NCI-H1417 (cell line): Measurements from ENCODE around the gene EPHA10.

Experiments
- DNase-seq, 3 experiments: peaks; one replicate each; lab custom pipeline; 2025; lab: John Stamatoyannopoulos, UW

Gene EPHA10

GRCh38 chr1:37734629-37735591 is 30.0 kb downstream of the EPHA10 start:
- no peak for DNase-seq

- DNase-seq: no peak
Observed at GRCh38 chr1:37732111-37732780, 32.7 kb downstream of the EPHA10 start.

GRCh38 chr1:37731312-37732019 is 33.5 kb downstream of the EPHA10 start:
- no peak for DNase-seq

GRCh38 chr1:37730376-37730775 is 34.5 kb downstream of the EPHA10 start:
- no peak for DNase-seq

GRCh38 chr1:37728416-37728815 is 36.5 kb downstream of the EPHA10 start:
- no peak for DNase-seq

DNA sequence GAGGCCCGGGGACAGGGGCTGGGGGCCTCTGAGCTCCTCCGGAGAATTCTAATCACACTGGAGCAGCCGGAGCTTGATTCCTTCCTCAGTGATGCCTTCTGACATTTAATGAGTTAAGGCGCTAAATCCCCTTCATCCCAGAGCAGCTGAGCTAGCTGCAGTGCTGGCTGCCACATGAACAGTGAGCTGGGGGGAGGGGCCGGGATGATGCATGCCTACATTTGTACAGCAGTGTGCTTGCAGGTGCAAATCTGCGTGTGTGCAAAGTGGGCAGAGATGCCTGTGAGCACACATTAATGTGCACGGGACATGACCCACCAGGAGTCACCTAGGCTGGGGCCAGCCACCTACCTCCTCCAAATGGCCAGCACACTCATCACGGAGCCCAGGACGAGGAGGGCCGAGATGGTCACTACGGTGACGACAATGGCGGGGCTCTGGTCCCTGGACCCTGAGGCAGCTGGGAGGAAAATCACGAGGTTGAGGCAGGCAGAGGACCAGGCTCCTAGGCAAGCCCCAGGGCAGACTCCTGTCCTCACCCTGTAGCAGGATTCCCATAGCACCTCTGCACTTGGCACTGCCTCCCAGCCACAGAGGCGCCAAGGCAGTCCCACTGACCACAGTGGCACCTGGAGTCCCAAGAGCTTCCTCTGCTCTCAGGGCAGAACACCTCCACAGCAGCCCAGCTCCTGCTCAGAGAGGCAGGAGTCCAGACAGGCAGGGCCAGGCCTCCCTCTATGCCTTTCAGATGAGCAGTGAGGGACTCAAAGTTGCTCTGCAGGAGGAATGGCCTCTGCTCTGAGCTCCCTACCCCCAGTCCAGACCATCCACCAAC is 38.0 kb downstream of the EPHA10 start:
- no peak for DNase-seq

DNA sequence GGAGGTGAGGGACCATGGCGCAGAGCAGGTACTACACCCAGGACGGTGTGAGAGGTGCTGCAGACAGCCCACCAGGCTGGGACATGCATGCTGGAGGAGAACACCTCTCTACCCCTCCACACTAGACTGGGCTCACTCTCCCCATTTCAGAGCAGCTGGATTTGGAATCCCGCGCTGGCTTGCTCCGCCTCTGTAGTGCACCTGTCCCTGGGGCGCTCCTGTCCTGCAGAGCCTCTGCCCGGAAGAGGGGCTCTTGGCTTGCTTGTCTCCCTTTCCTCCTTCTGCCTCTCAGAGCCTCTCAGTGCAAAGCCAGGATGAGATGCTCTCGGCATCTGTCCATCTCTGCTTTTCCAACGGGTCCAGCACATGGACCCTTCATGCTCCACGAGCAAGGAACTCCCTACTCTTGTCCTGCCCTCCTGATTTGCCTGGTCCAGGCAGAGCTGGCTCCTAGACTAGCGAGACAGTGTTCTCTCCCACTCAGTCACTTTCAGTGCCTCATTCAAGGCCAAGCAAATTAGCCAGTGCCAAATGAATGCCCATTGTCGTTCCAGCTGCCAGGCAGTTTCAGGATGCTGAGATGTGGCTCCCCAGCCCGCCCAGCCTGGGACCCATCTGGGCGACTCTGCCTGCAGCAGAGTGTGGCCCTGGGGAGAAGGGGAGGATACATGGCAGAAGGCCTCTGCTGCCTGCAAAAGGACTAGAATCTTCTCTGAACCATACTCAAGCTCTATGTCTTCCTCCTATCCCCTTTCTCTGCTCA is 38.9 kb downstream of the EPHA10 start:
- no peak for DNase-seq

DNA sequence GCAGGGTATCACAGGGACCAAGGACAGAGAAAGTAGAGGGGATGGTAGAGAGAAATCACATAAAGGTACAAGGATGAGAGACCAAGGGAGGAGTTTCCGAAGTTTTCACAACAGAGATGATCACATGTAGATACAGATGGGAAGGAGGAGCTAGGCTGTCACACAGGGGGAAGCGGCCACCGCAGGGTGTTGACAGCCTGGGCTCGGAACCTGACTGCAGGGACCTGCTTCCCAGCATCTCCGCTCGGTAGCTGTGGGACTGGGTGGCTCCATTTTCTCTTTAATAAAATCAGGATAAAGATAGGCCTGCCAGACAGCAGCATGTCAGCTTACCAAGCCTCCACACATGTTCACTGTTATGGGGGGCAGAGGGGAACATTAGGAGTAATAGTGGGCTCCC is 40.3 kb downstream of the EPHA10 start:
- no peak for DNase-seq

GRCh38 chr1:37723390-37724078 is 41.4 kb downstream of the EPHA10 start:
- no peak for DNase-seq

- DNase-seq: no peak
Observed at GRCh38 chr1:37723072-37723389, 41.9 kb downstream of the EPHA10 start.

DNA sequence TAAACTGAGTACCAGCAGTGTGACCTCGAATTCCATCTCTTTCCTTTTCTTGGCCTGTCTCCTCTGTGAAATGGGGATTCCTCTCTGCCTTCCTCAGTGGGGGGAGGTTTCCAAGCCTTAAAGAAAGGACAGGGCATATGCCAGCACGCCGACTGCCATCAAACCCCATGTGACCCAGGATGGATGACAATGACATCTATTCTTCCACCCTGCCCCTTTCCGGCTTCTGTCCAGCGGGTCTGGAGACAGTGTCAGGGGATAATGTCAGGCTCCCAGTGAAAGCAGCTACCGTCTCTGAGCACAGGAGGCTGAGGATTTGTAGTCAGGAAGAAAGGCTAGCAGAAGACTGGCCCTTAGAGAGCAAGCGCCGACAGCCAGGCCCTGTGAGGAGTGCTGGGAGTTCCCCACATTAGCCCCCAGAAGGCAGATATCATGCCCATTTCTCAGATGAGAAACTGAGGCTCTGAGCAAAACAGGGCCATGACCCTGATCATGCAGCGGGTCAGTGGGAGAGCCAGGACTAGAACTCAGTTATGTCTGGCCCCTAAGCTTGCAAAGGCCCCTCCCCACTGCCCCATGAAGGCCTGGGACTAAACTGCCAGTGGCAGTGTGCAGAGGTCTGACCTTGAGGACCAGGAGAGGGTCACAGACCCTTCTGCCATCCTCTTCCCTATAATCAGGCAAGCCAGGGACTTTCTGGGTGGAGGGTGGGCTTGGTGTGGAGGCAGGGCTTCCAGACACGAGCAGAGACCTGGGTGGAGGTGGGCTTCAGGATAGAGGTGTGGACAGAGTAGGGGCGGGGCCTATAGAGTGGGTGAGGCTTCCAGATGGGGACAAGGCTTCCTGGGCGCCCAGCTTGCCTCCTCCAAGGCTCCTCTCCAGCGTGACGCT is 42.5 kb downstream of the EPHA10 start:
- no peak for DNase-seq

DNA sequence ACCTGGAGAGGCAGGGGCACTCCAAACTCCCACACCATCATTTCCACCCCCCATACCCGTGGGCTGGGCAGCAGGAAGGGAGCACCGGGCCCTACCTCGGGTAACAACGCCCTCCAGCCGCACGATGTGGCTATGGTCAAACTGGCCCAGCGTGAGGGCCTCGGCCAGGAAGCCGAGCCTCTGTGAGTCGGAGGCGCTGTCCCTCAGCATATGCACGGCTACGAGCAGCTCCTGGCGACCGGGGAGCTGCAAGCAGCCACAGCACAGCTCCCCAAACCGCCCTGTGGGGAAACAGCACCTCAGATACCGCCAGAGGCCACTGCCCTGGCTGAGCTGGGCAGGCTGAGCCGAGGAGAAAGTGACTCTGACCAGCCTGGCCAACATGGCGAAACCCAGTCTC is 43.4 kb downstream of the EPHA10 start:
- no peak for DNase-seq

DNA sequence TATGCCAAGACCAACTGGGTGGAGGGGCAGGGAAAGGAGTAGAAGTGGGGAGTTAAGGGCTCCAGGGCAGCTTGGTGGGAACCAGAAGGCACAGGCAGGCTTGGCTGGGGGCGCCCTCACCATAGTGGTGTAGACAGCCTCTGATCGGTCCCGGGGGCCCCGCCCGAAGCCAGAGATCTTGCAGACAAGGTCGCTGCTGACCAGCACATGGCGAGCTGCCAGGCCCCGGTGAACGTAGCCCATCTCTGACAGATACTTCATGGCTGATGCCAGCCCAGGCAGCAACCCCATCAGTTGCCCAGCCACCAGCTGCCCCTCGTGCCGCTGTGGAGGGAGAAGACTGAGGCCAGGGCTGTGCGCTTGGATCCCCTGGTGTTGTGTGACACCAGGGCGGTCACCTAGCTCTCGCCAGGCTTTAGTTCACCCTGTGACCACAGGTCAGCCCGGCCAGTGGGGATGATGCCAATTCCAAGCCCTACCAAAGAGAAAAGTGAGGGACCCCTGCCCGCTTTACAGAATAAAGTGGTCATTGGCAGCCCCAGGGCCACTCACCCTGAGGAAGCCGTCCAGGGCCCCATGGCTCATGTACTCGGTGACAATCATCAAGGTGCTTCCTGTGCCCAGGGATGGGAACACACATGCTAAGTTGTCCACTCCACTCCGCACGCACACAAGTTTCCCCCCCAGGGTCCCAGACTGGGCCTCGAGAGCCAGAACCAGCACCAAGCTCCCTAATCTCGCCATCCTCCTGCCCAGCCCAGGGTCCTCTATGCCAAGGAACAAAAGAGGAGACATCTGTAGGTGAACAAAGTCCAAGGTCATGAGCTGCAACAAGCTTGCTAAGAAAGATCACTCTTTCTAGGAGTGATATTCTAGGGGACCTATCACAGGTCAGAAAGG is 44.4 kb downstream of the EPHA10 start:
- DNase-seq: no peak

DNA sequence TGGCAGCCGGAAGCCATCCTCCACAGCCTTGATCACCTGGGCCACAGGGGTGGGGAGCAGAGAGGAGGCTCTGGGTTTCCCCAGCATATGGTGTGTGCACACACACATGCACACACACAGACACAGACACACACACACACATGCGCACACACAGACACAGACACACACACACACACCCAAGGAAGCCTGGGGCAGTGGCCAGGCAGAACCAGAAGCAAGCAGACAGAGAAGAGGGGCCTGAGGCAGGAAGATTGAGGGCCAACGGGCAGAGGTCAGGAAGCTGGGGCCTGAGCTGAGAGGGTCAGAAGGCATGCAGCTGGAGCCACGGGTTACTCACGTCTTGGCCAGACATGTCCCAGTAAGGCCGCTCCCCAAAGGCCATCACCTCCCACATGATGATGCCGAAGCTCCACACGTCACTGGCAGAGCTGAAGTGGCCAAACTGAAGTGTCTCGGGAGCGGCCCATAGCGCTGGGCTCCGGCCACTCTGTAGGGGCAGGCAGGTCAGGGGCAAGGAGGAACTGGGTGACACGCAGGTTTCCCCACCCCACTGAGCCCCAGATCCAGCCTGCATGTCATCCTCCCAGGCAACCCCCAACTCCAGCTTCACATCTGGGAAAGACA is 45.2 kb downstream of the EPHA10 start:
- no peak for DNase-seq

DNA sequence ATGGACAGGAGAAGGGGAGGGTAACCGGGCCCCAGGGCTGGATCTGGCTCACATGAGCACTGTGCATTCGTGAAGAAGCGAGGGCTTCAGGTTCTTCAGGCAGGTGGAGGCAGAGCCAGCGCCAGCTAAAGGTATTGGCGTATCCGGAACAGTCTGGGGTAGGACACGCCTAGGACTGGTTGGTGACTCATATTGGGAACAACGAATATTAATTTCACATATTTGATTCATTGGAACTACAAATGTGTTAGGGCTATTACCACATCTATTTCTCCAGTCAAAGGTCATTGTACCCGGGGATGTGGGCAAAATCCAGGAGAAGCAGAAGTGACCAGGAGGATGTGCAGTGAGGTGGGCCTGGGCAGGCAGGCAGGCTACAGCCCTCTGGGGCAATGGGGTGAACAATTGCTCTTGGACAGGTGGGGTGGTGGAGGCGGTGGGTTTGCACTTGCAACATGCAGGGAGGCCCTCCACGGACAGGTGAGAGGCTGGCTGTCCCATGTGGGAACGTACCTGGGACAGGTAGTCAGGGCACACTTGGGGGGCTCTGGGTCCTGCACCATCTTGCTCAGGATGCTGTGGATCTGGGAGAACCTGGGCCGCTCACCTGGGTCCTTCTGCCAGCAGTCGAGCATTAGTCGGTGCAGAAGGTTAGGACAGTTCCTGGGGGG is 45.9 kb downstream of the EPHA10 start:
- DNase-seq: no peak

- DNase-seq: no peak
Observed at GRCh38 chr1:37718181-37718900, 46.6 kb downstream of the EPHA10 start.

DNA sequence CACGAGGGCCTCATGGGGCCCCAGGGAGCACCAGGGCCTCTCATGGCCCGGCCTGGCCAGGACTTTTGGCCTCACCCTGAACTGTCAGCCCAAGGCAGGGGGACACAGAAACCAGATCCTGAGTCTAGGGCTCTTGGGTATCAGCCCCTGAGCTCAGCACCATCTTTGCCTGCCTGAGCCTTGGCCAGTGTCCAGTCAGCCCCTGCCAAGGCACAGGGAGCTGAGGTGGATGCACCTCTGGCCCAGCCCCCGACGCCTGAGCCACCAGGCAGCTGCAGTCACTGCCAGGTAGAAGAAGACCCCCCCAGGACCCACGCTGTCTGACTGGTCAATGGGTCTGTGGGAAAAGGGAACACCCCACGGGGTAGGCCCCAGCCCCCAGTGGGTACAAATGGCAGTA is 47.3 kb downstream of the EPHA10 start:
- no peak for DNase-seq
